Testis (tissue), 2 donors: Measurements from ENCODE around the gene RASL11B.

ENCODE experiments used
- CTCF ChIP-seq, 3 experiments: fragments of 450-650 bp in 2 of 3; fragments of 200-600 bp in 1 of 3; sonication (generic) in 1 of 3; IDR thresholded peaks; one replicate each; pipeline ENCODE4 v1.5.1; 2016 to 2019; ENCODE audit warnings: antibody characterized with exemption in 3 of 3, mild to moderate bottlenecking in 2 of 3, moderate library complexity in 1 of 3
- POLR2A ChIP-seq: fragments of 450-650 bp; IDR thresholded peaks from one replicate; pipeline ENCODE4 v1.6.1; 2017; ENCODE audit warnings: antibody characterized with exemption, mild to moderate bottlenecking, moderate library complexity

GRCh38 chr4:52836120-52836519 is 26.0 kb upstream of the RASL11B start:
- TF ChIP-seq POLR2A: no peak
- TF ChIP-seq CTCF (IDR thresholded peaks at IDR 0.05): no peak
